Natural killer cell (primary cell): ENCODE measurements around the gene PEX7. TPM values are rescaled to one million over a fixed set of nuclear protein-coding genes. Genes with fewer than 3 reads are reported as not detected.

Source experiments
- ATAC-seq, 3 donors: fragments of 150-1000 bp in 2 of 3; fragments of 200-7000 bp in 1 of 3; cut with Tn5 transposase; 1 replicate in 1 of 3; 2 replicates in 2 of 3; pipeline ENCODE4 v1.10.0; 2021; ENCODE audit warnings: mild to moderate bottlenecking in 2 of 3, moderate library complexity in 2 of 3
- DNase-seq, 2 donors: peaks; one replicate each; pipeline versions ENCODE4 v3.0.0 to v3.0.0-alpha.2; 2013 to 2021; ENCODE audit warnings: mixed read lengths in 1 of 2
- H3K27ac ChIP-seq: one replicate; pipeline ENCODE4 v1.5.1; 2013; ENCODE audit warnings: mild to moderate bottlenecking, low read length
- H3K27me3 ChIP-seq: one replicate; pipeline ENCODE4 v1.6.1; 2013; ENCODE audit warnings: low read length; ENCODE audit not compliant: control insufficient read depth, insufficient read depth
- H3K36me3 ChIP-seq: one replicate; pipeline ENCODE4 v1.6.1; 2013; ENCODE audit warnings: low read length; ENCODE audit not compliant: control insufficient read depth, insufficient read depth
- H3K4me1 ChIP-seq: one replicate; pipeline ENCODE4 v1.6.1; 2013; ENCODE audit warnings: low read length; ENCODE audit not compliant: control insufficient read depth, insufficient read depth
- H3K4me3 ChIP-seq: one replicate; pipeline ENCODE4 v1.5.1; 2013; ENCODE audit warnings: low read length
- H3K9me3 ChIP-seq: one replicate; pipeline ENCODE4 v1.6.1; 2013; ENCODE audit warnings: low read length; ENCODE audit not compliant: control insufficient read depth, insufficient read depth
- H3K27ac Mint-ChIP-seq, 2 donors: one replicate each; pipeline ENCODE4 v1.8.0; 2022; ENCODE audit warnings: mild to moderate bottlenecking in 2 of 2, mixed read lengths in 2 of 2, moderate library complexity in 1 of 2
- H3K27me3 Mint-ChIP-seq, 2 donors: one replicate each; pipeline ENCODE4 v1.8.0; 2022; ENCODE audit warnings: low read depth in 2 of 2, mixed read lengths in 2 of 2
- H3K36me3 Mint-ChIP-seq: one replicate; pipeline ENCODE4 v1.8.0; 2022; ENCODE audit warnings: mixed read lengths
- H3K4me1 Mint-ChIP-seq, 2 donors: one replicate each; pipeline ENCODE4 v1.8.0; 2022; ENCODE audit warnings: mixed read lengths in 2 of 2
- H3K4me3 Mint-ChIP-seq: one replicate; pipeline ENCODE4 v1.8.0; 2022; ENCODE audit warnings: mild to moderate bottlenecking, moderate library complexity, mixed read lengths
- H3K9me3 Mint-ChIP-seq, 2 donors: one replicate each; pipeline ENCODE4 v1.8.0; 2022; ENCODE audit warnings: mixed read lengths in 2 of 2
- CTCF ChIP-seq: fragments of 200-600 bp; IDR thresholded peaks from one replicate; pipeline ENCODE4 v1.8.0; 2022; ENCODE audit warnings: antibody characterized with exemption
- WGBS: methylation state at CpG from one replicate; pipeline ENCODE4 v1.1.7; 2013; ENCODE audit warnings: missing lambda C conversion rate; ENCODE audit not compliant: insufficient coverage; 5-methylcytosine and 5-hydroxymethylcytosine counted together
- intact Hi-C: fragments of 100-400 bp; cut with micrococcal nuclease; formaldehyde crosslinking; loops from one replicate; pipeline ENCODE4 v1.14.2; 2022
- total RNA-seq, 4 donors: library from RNA; stranded (reverse); fragments of 120-200 nt in 1 of 4; gene quantifications; one replicate each; pipeline versions ENCODE4 v1.2.3 to v1.2.4, GENCODE V29; 2013 to 2022

PEX7 gene
- total RNA-seq, 3 donors from 2014 or later (not counting 1 experiment from before 2014, with no cell fraction given) = 2.4 to 3.6 (median 2.5) TPM

- H3K27me3 Mint-ChIP-seq = no peaks in the 10 kb centered on the region
- no peaks in the 10 kb centered on the region for H3K9me3 ChIP-seq
- intact Hi-C loops = no loop called here
- no peak overlapping the region for H3K27ac ChIP-seq
- no peaks in the 10 kb centered on the region for H3K36me3 ChIP-seq
- ATAC-seq = no peak
- no peak for DNase-seq
- WGBS = 30% methylated on average over 2 of the region's 6 CpGs
- H3K27ac Mint-ChIP-seq = no peak overlapping the region
- H3K4me1 ChIP-seq = no peaks in the 10 kb centered on the region
- peaks cover 0 to 6% of the 10 kb centered on the region in 2 donors for H3K4me1 Mint-ChIP-seq
- H3K36me3 Mint-ChIP-seq = no peaks in the 10 kb centered on the region
- H3K4me3 Mint-ChIP-seq = no peak overlapping the region
- H3K9me3 Mint-ChIP-seq = no peaks in the 10 kb centered on the region
- H3K27me3 ChIP-seq = no peaks in the 10 kb centered on the region
- TF ChIP-seq CTCF = no peak
- no peak overlapping the region for H3K4me3 ChIP-seq
Measured at GRCh38 chr6:136889271-136890193, 67.1 kb downstream of the PEX7 start.

GRCh38 chr6:136890194-136890839 is 67.9 kb downstream of the PEX7 start:
- WGBS = 80% methylated on average over 2 of the region's 4 CpGs
- H3K36me3 ChIP-seq = no peaks in the 10 kb centered on the region
- H3K27me3 Mint-ChIP-seq = no peaks in the 10 kb centered on the region
- no peaks in the 10 kb centered on the region for H3K9me3 Mint-ChIP-seq
- no peaks in the 10 kb centered on the region for H3K27me3 ChIP-seq
- intact Hi-C loops = no loop called here
- ATAC-seq (no peak), DNase-seq (no peak)
- peak overlapping the region in 1 of 2 donors; percentile 57 for H3K27ac Mint-ChIP-seq
- TF ChIP-seq CTCF = no peak
- H3K4me3 Mint-ChIP-seq = no peak overlapping the region
- H3K36me3 Mint-ChIP-seq = no peaks in the 10 kb centered on the region
- no peak overlapping the region for H3K27ac ChIP-seq
- no peaks in the 10 kb centered on the region for H3K9me3 ChIP-seq
- peaks cover 0 to 6% of the 10 kb centered on the region in 2 donors for H3K4me1 Mint-ChIP-seq
- no peaks in the 10 kb centered on the region for H3K4me1 ChIP-seq
- H3K4me3 ChIP-seq = no peak overlapping the region

- no peaks in the 10 kb centered on the region for H3K27me3 ChIP-seq
- ATAC-seq = no peak
- Mint-ChIP-seq H3K27ac (no peak overlapping the region), H3K9me3 (no peaks in the 10 kb centered on the region), H3K36me3 (no peaks in the 10 kb centered on the region), H3K27me3 (no peaks in the 10 kb centered on the region), H3K4me3 (no peak overlapping the region), H3K4me1 (peaks cover 0 to 6% of the 10 kb centered on the region in 2 donors)
- 83% methylated on average over 3 of the region's 3 CpGs for WGBS
- intact Hi-C loops = no loop called here
- no peak overlapping the region for H3K27ac ChIP-seq
- DNase-seq = no peak
- no peak for TF ChIP-seq CTCF
- H3K9me3 ChIP-seq = no peaks in the 10 kb centered on the region
- H3K4me3 ChIP-seq = no peak overlapping the region
- no peaks in the 10 kb centered on the region for H3K4me1 ChIP-seq
- no peaks in the 10 kb centered on the region for H3K36me3 ChIP-seq
Measured at GRCh38 chr6:136890986-136891385, 68.6 kb downstream of the PEX7 start.
